Stomach (tissue), 9 donors: ENCODE data around the gene INTS1. TPM values are rescaled to one million over a fixed set of nuclear protein-coding genes. Genes with fewer than 3 reads are reported as not detected.
A peak's percentile ranks its signal among the peaks of the same experiment; 100 is the strongest.

ENCODE experiments used
- DNase-seq, 2 donors: peaks; one replicate each; pipeline versions ENCODE4 v3.0.0 to v3.0.0-alpha.2; 2013 to 2019
- H3K27ac ChIP-seq, 5 donors: fragments of 200-600 bp in 4 of 5; sonication (generic) in 4 of 5; one replicate each; pipeline ENCODE4 v1.5.1; 2013 to 2019; ENCODE audit warnings: mild to moderate bottlenecking in 1 of 5, moderate library complexity in 1 of 5
- H3K27me3 ChIP-seq, 3 donors: fragments of 200-600 bp; sonication (generic); one replicate each; pipeline ENCODE4 v1.5.1; 2017 to 2019; ENCODE audit warnings: mixed run types in 1 of 3
- H3K36me3 ChIP-seq, 4 donors: fragments of 200-600 bp; sonication (generic); 1 replicate in 3 of 4; 2 replicates in 1 of 4; pipeline ENCODE4 v1.5.1; 2016 to 2019
- H3K4me1 ChIP-seq, 4 donors: fragments of 200-600 bp; sonication (generic); one replicate each; pipeline ENCODE4 v1.5.1; 2016 to 2019
- H3K4me3 ChIP-seq, 4 donors: fragments of 200-600 bp; sonication (generic) in 3 of 4; one replicate each; pipeline ENCODE4 v1.5.1; 2016 to 2019; ENCODE audit warnings: mild to moderate bottlenecking in 1 of 4
- H3K9me3 ChIP-seq, 4 donors: fragments of 200-600 bp; sonication (generic); one replicate each; pipeline ENCODE4 v1.5.1; 2016 to 2019
- CTCF ChIP-seq, 7 experiments: fragments of 450-650 bp in 4 of 7; fragments of 200-600 bp in 3 of 7; sonication (generic) in 3 of 7; IDR thresholded peaks; one replicate each; pipeline ENCODE4 v1.5.1; 2016 to 2019; ENCODE audit warnings: antibody characterized with exemption in 7 of 7, control low read depth in 2 of 7, mild to moderate bottlenecking in 1 of 7
- EP300 ChIP-seq: sonication (generic); formaldehyde crosslinking; IDR thresholded peaks from one replicate; pipeline ENCODE4 v1.6.1; 2017; ENCODE audit warnings: antibody characterized with exemption
- POLR2A ChIP-seq, 4 donors: fragments of 450-650 bp; IDR thresholded peaks; one replicate each; pipeline ENCODE4 v1.6.1; 2016; ENCODE audit warnings: antibody characterized with exemption in 4 of 4, control low read depth in 2 of 4, mild to moderate bottlenecking in 1 of 4, moderate library complexity in 1 of 4
- POLR2AphosphoS5 ChIP-seq, 3 donors: sonication (generic); formaldehyde crosslinking; IDR thresholded peaks; one replicate each; pipeline ENCODE4 v1.6.1; 2016; ENCODE audit warnings: antibody characterized with exemption in 3 of 3
- WGBS, 5 donors: extraction: QIAGEN DNeasy Blood & Tissue Kit in 3 of 5; methylation state at CpG; one replicate each; pipeline versions ENCODE4 v1.1.5 to v1.1.7; 2013 to 2018; 5-methylcytosine and 5-hydroxymethylcytosine counted together
- intact Hi-C: fragments of 100-400 bp; cut with DNase I; formaldehyde crosslinking; loops from one replicate; pipeline ENCODE4 v1.15.1; 2023; ENCODE audit warnings: low total_unique reads
- polyA plus RNA-seq, 3 donors: library from polyadenylated mRNA; stranded (reverse); fragments of 200-250 nt; gene quantifications; one replicate each; pipeline ENCODE4 v1.2.3, GENCODE V29; 2013
- total RNA-seq, 5 donors: library from RNA; depleted of rRNA; stranded (reverse); fragments of >200 nt; gene quantifications; one replicate each; pipeline versions ENCODE4 v1.1.0 to v1.2.3, GENCODE V29; 2014 to 2016
- donor health status: healthy with polysubstance abuse.
- donor health status: Bipolar disorder and iron deficiency.
- donor health status: healthy.

INTS1 gene
- total and polyA plus RNA-seq, 8 donors: 24.4 to 724 (median 56.2) TPM

- Histone ChIP-seq H3K4me1 (peaks cover 0 to 25% (median 7%) of the 10 kb centered on the region in 4 donors), H3K9me3 (no peaks in the 10 kb centered on the region), H3K27me3 (peaks cover 0 to 20% (median 0%) of the 10 kb centered on the region in 3 donors), H3K36me3 (no peaks in the 10 kb centered on the region), H3K27ac (no peak overlapping the region), H3K4me3 (no peak overlapping the region)
- intact Hi-C loops: no loop called here
- 79 to 84% (median 82%) methylated on average over 26 to 30 of the region's 30 CpGs for WGBS, 5 donors
- TF ChIP-seq POLR2AphosphoS5 (IDR thresholded peaks at IDR 0.05) (no peak), POLR2A (IDR thresholded peaks at IDR 0.05) (no peak), EP300 (no peak), CTCF (IDR thresholded peaks at IDR 0.05) (no peak)
- DNase-seq: no peak
Measured at GRCh38 chr7:1511444-1512422, 7.5 kb upstream of the INTS1 start.

DNA sequence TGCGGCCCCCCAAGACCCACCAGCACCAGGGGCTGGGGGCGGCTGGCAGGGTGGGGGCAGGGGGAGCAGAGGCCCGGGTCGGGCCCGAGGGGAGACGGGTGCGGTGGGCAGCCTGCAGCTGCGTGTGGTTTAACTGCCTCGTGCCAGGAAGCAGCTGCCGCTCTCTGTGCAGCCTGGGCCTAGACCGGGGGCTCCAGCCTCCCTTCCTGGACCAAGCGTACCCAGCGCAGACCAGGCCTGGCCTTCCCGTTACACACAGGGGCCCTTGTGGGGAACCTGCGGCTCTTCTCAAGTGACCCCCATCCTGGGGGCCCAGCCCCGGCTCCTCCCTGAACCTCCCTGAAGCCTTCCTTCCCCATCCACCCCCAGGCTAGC, 6.6 kb upstream of the INTS1 start:
- DNase-seq: peak in 1 of 2 donors; percentile 35
- no peak overlapping the region for H3K4me3 ChIP-seq
- no peaks in the 10 kb centered on the region for H3K9me3 ChIP-seq
- peaks cover 0 to 32% (median 11%) of the 10 kb centered on the region in 4 donors for H3K4me1 ChIP-seq
- peaks cover 0 to 20% (median 0%) of the 10 kb centered on the region in 3 donors for H3K27me3 ChIP-seq
- no peaks in the 10 kb centered on the region for H3K36me3 ChIP-seq
- no peak overlapping the region for H3K27ac ChIP-seq
- 74 to 83% (median 76%) methylated on average over 7 to 16 of the region's 16 CpGs for WGBS, 5 donors
- intact Hi-C loops: no loop called here
- no peak for TF ChIP-seq EP300
- TF ChIP-seq POLR2AphosphoS5 (IDR thresholded peaks at IDR 0.05): no peak
- no peak for TF ChIP-seq CTCF (IDR thresholded peaks at IDR 0.05)
- TF ChIP-seq POLR2A (IDR thresholded peaks at IDR 0.05): no peak

GRCh38 chr7:1509226-1509625, 5.0 kb upstream of the INTS1 start:
- Histone ChIP-seq H3K4me3 (no peak overlapping the region), H3K9me3 (no peaks in the 10 kb centered on the region), H3K36me3 (no peaks in the 10 kb centered on the region), H3K27ac (no peak overlapping the region), H3K27me3 (peaks cover 0 to 15% (median 0%) of the 10 kb centered on the region in 3 donors), H3K4me1 (peaks cover 0 to 45% (median 19%) of the 10 kb centered on the region in 4 donors)
- 84 to 94% (median 88%) methylated on average over 14 of the region's 14 CpGs for WGBS, 5 donors
- no peak for TF ChIP-seq EP300
- no peak for TF ChIP-seq POLR2A (IDR thresholded peaks at IDR 0.05)
- TF ChIP-seq CTCF (IDR thresholded peaks at IDR 0.05): no peak
- TF ChIP-seq POLR2AphosphoS5 (IDR thresholded peaks at IDR 0.05): no peak
- no peak for DNase-seq
- intact Hi-C loops: no loop called here

GRCh38 chr7:1508277-1508758, 4.1 kb upstream of the INTS1 start:
- no peak for DNase-seq
- H3K27me3 ChIP-seq: peaks cover 0 to 9% (median 0%) of the 10 kb centered on the region in 3 donors
- no peak for TF ChIP-seq POLR2AphosphoS5 (IDR thresholded peaks at IDR 0.05)
- TF ChIP-seq EP300: no peak
- TF ChIP-seq CTCF (IDR thresholded peaks at IDR 0.05): no peak
- TF ChIP-seq POLR2A (IDR thresholded peaks at IDR 0.05): no peak
- 59 to 77% (median 62%) methylated on average over 10 of the region's 10 CpGs for WGBS, 5 donors
- peaks cover 1 to 44% (median 24%) of the 10 kb centered on the region in 4 donors for H3K4me1 ChIP-seq
- intact Hi-C loops: no loop called here
- H3K4me3 ChIP-seq: no peak overlapping the region
- H3K36me3 ChIP-seq: no peaks in the 10 kb centered on the region
- H3K9me3 ChIP-seq: no peaks in the 10 kb centered on the region
- H3K27ac ChIP-seq: no peak overlapping the region
